Measurements from ENCODE around the gene TMEM255B. TPM values are rescaled to one million over a fixed set of nuclear protein-coding genes. Genes with fewer than 3 reads are reported as not detected.

Gene TMEM255B
- total and polyA plus RNA-seq, 9 of the 15 experiments (the other 6 are each of a cell fraction or from before 2014, with no cell fraction given): 0.01 to 0.75 (median 0.23) TPM

DNA sequence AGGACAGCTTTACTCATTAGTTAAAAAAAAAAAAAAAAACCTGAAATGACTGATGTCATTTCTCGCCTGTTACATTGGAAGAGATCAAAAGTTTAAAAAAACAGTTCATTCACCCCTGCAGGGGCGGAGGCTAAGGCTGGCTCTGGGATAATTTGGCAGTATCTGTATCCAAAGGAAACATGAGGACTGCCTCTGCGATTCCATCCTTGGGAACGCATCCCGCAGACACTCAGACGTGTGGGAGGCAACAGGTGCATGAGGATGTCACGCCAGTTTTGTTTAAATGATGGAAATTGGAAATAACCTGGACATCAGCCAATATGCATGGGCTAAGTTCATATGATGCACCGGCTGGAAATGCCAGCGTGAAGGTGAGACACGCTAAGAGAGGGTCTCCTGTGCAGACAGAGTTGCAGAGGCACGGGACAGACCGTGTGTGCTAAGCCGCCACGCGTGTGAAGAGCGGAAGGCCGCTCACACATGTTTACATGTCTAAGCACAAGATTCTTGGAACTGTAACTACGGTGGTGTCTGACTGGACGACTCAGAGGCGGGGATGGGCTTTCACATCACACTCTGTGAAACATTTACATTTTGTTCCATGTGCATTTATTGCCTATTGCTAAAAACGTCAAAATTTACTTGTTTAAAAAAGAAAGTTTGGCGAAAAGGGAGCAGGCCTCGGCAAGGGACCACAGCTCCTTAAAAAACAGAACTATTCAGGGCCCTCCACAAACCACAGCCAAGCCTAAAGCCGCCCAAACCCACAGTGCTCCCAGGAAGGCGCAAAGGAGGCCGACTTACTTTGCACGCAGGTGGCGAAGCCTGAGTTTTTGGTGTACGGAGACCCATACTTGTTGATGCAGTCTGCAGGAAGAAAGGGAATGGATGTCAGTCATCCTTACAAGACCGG is 87.0 kb downstream of the TMEM255B start:
- H3K4me1 ChIP-seq (replicated peaks in 1 of 2; ENCODE audit: control insufficient read depth in 2 of 2, insufficient read depth in 2 of 2, low read length in 2 of 2): peaks cover 5 to 17% of the 10 kb centered on the region in 2 experiments; a peak in 4 of 5 replicates
- no peaks in the 10 kb centered on the region for H3K79me2 ChIP-seq (ENCODE audit: control insufficient read depth, insufficient read depth, low read length)
- ChIA-PET CTCF (ENCODE audit: low intra/inter-chr PET ratio) (no interaction called here), POLR2A (no interaction called here)
- BruUV-seq (replicated peaks): no TSS peak
- FAIRE-seq: no peak
- DNase-seq (ENCODE audit: extremely low read depth in 1 of 4, low spot score in 3 of 4): no peak
- H3K27ac ChIP-seq (ENCODE audit: extremely low read depth, low read depth, low read length): no peak overlapping the region
- H2AFZ ChIP-seq (ENCODE audit: low read depth, low read length): no peak overlapping the region
- no peak overlapping the region for H3K9ac ChIP-seq (ENCODE audit: insufficient read depth in 1 of 2, low read depth in 2 of 2, low read length in 2 of 2)
- no peaks in the 10 kb centered on the region for H3K9me1 ChIP-seq (ENCODE audit: control insufficient read depth, insufficient read depth, low read length)
- no peaks in the 10 kb centered on the region for H3K27me3 ChIP-seq (ENCODE audit: control insufficient read depth in 2 of 2, insufficient read depth in 2 of 2, low read length in 2 of 2)
- H3K9me3 ChIP-seq (replicated peaks; ENCODE audit: control insufficient read depth, insufficient read depth, low read depth, low read length): no peaks in the 10 kb centered on the region
- no peaks in the 10 kb centered on the region for H3K36me3 ChIP-seq (ENCODE audit: control insufficient read depth, insufficient read depth, low read length)
- in situ Hi-C loops (cut with MboI) (no loop called here), intact Hi-C loops (cut with micrococcal nuclease) (no loop called here)
- WGBS (ENCODE audit: insufficient coverage, low coverage, missing lambda C conversion rate): 63% methylated on average over 19 of the region's 30 CpGs
- TF ChIP-seq ZNF311 (CRISPR knock-in tag; IDR thresholded peaks at IDR 0.05) (no peak), ZNF586 (CRISPR knock-in tag; conservative IDR thresholded peaks at IDR 0.05) (no peak)
- no peak overlapping the region for H3K4me2 ChIP-seq (ENCODE audit: insufficient read depth, low read length)
- no peaks in the 10 kb centered on the region for H4K20me1 ChIP-seq (replicated peaks; ENCODE audit: control insufficient read depth, insufficient read depth, low read length)
- no peak for ATAC-seq
- no peak overlapping the region for H3K4me3 ChIP-seq

DNA sequence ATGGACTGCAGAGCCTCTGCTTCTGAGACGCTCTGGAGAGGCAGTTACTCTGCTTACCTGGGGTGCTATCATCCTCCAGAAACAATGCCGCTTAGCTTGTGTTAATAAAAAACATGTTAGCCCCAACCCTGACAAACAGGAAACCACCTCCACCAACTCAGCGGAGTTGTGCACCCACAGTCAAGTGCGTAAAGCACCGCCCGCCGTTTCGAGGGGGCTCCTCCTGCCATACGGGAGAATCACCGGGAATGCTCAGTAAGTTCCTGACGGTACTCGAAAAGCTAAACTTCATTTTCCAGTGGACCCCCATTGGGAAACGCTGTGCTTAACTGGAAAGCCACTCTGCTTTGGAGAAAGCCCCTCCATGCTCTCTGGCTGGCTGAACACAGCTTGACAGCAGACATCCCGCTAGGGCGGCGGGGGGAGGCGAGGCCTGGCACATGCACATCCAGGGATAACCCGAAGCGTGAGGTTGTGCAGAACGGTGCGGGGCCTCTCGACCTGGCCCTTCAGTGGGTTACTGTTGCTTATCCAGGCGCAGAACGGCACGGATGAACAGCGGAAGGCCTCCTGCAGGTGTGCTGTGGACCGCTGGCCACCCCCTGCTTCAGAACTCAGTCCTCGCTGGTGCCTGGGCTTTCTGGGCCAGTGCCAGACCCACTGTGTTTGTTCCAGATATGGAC is 87.8 kb downstream of the TMEM255B start:
- ATAC-seq (no peak), DNase-seq (ENCODE audit: extremely low read depth in 1 of 4, low spot score in 3 of 4) (no peak), FAIRE-seq (no peak)
- no peaks in the 10 kb centered on the region for H3K9me3 ChIP-seq (replicated peaks; ENCODE audit: control insufficient read depth, insufficient read depth, low read depth, low read length)
- in situ Hi-C loops (cut with MboI): no loop called here
- no peak overlapping the region for H3K9ac ChIP-seq (ENCODE audit: insufficient read depth in 1 of 2, low read depth in 2 of 2, low read length in 2 of 2)
- H3K4me1 ChIP-seq (replicated peaks in 1 of 2; ENCODE audit: control insufficient read depth in 2 of 2, insufficient read depth in 2 of 2, low read length in 2 of 2): peaks cover 5 to 17% of the 10 kb centered on the region in 2 experiments; a peak in 4 of 5 replicates
- WGBS (ENCODE audit: insufficient coverage, low coverage, missing lambda C conversion rate): 83% methylated on average over 19 of the region's 28 CpGs
- no peak overlapping the region for H3K4me2 ChIP-seq (ENCODE audit: insufficient read depth, low read length)
- H3K36me3 ChIP-seq (ENCODE audit: control insufficient read depth, insufficient read depth, low read length): no peaks in the 10 kb centered on the region
- POLR2A ChIA-PET: no interaction called here
- no peaks in the 10 kb centered on the region for H3K9me1 ChIP-seq (ENCODE audit: control insufficient read depth, insufficient read depth, low read length)
- no peaks in the 10 kb centered on the region for H3K79me2 ChIP-seq (ENCODE audit: control insufficient read depth, insufficient read depth, low read length)
- H2AFZ ChIP-seq (ENCODE audit: low read depth, low read length): no peak overlapping the region
- intact Hi-C loops (cut with micrococcal nuclease): no loop called here
- BruUV-seq (replicated peaks): no TSS peak
- CTCF ChIA-PET (ENCODE audit: low intra/inter-chr PET ratio): no interaction called here
- H4K20me1 ChIP-seq (replicated peaks; ENCODE audit: control insufficient read depth, insufficient read depth, low read length): no peaks in the 10 kb centered on the region
- H3K4me3 ChIP-seq: no peak overlapping the region
- TF ChIP-seq TCF7 (IDR thresholded peaks at IDR 0.05; ENCODE audit: borderline replicate concordance) (no peak), FOSL1 (tag; conservative IDR thresholded peaks at IDR 0.05) (no peak), ZNF589 (CRISPR knock-in tag; IDR thresholded peaks at IDR 0.05; ENCODE audit: low read depth) (no peak), ZNF184 (CRISPR knock-in tag; IDR thresholded peaks at IDR 0.05) (no peak), MYBL2 (IDR thresholded peaks at IDR 0.05; ENCODE audit: low read depth) (no peak), MYBL2 (CRISPR knock-in tag; IDR thresholded peaks at IDR 0.05; ENCODE audit: borderline replicate concordance) (no peak), COPS2 (conservative IDR thresholded peaks at IDR 0.05) (no peak), PCBP1 (IDR thresholded peaks at IDR 0.05; ENCODE audit: low read depth, low read length, poor library complexity, severe bottlenecking) (no peak), NR2C1 (IDR thresholded peaks at IDR 0.05) (no peak), NR2C1 (tag; IDR thresholded peaks at IDR 0.05) (no peak), GABPA (tag; conservative IDR thresholded peaks at IDR 0.05; ENCODE audit: low read depth) (no peak), NR1H2 (CRISPR knock-in tag; IDR thresholded peaks at IDR 0.05) (no peak), TFAM (CRISPR knock-in tag; conservative IDR thresholded peaks at IDR 0.05) (no peak), ZNF217 (CRISPR knock-in tag; IDR thresholded peaks at IDR 0.05) (no peak)
- no peaks in the 10 kb centered on the region for H3K27me3 ChIP-seq (ENCODE audit: control insufficient read depth in 2 of 2, insufficient read depth in 2 of 2, low read length in 2 of 2)
- no peak overlapping the region for H3K27ac ChIP-seq (ENCODE audit: extremely low read depth, low read depth, low read length)
